Osteoblast (primary cell): ENCODE measurements around the gene FBXO21. TPM values are rescaled to one million over a fixed set of nuclear protein-coding genes. Genes with fewer than 3 reads are reported as not detected.
"Not testable (repeated sequence)": the region's sequence is repeated elsewhere in the genome, so short reads cannot be mapped to it uniquely, and the experiment has no call there.

Experiments used
- DNase-seq: peaks from one replicate; pipeline ENCODE4 v3.0.0; 2011; ENCODE audit warnings: low spot score, mixed read lengths; ENCODE audit not compliant: insufficient read length; ENCODE audit errors: missing footprints
- H2AFZ ChIP-seq: 2 replicates; pipeline ENCODE4 v1.6.0; 2011; ENCODE audit warnings: mild to moderate bottlenecking, low read length
- H3K27ac ChIP-seq: 2 replicates; pipeline ENCODE4 v1.5.1; 2011; ENCODE audit warnings: mild to moderate bottlenecking, low read depth, low read length, moderate library complexity
- H3K27me3 ChIP-seq: 2 replicates; pipeline ENCODE4 v1.6.0; 2012; ENCODE audit warnings: mild to moderate bottlenecking, control low read depth, inconsistent platforms, low read length, moderate library complexity; ENCODE audit not compliant: insufficient read depth
- H3K36me3 ChIP-seq: 2 replicates; pipeline ENCODE4 v1.5.1; 2011; ENCODE audit warnings: mild to moderate bottlenecking, low read length, control low read depth, moderate library complexity; ENCODE audit not compliant: insufficient read depth
- H3K4me1 ChIP-seq: 2 replicates; pipeline ENCODE4 v1.5.1; 2011; ENCODE audit warnings: mild to moderate bottlenecking, low read length, control low read depth, moderate library complexity; ENCODE audit not compliant: insufficient read depth
- H3K4me2 ChIP-seq: 2 replicates; pipeline ENCODE4 v1.6.0; 2011; ENCODE audit warnings: mild to moderate bottlenecking, low read length; ENCODE audit not compliant: insufficient read depth
- H3K4me3 ChIP-seq: fragments of 200-600 bp; sonication (generic); 3 replicates; pipeline ENCODE4 v1.5.1; 2012; ENCODE audit warnings: mild to moderate bottlenecking, low read length, inconsistent platforms; ENCODE audit not compliant: insufficient read depth
- H3K79me2 ChIP-seq: 2 replicates; pipeline ENCODE4 v1.6.0; 2012; ENCODE audit warnings: mild to moderate bottlenecking, low read length, control low read depth, inconsistent platforms; ENCODE audit not compliant: insufficient read depth
- H3K9me3 ChIP-seq: 2 replicates; pipeline ENCODE4 v1.5.1; 2011; ENCODE audit warnings: low read depth, low read length, control low read depth
- H4K20me1 ChIP-seq: 2 replicates; pipeline ENCODE4 v1.6.0; 2012; ENCODE audit warnings: mild to moderate bottlenecking, low read length, control low read depth; ENCODE audit not compliant: insufficient read depth
- total RNA-seq: library from RNA; depleted of rRNA; stranded (reverse); fragments of >200 nt; gene quantifications from 2 replicates; pipeline ENCODE4 v1.2.3, GENCODE V29; 2012
- TF ChIP-seq, protein P1 (sequence below): IDR thresholded peaks from 2 replicates; pipeline ENCODE4 v1.5.1; 2011; ENCODE audit warnings: mild to moderate bottlenecking, low read depth, low read length, moderate library complexity; ENCODE audit errors: extremely low read depth

FBXO21 gene
- total RNA-seq, 1 donor, result 81.1 TPM

DNA sequence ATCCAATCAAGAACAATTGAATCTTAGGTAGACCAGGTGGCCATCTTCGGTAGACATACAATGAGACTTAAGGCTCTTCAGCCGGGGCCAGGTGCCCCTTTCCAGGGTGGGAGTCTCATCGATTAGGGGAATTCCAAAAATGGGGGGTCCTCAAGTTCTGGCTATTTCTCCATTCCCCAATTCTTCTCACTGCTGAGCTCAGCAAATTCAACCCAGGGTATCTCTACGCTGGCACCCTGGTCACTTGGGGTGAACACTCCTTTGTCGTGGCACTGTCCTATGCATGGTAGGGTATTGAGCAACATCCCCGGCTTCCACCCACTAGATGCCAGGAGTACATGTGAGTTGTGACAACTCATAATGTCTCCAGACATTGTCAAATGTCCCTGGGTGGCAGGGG lies 34.9 kb upstream of the FBXO21 start:
- no peaks in the 10 kb centered on the region for H3K36me3 ChIP-seq
- H3K79me2 ChIP-seq, result no peaks in the 10 kb centered on the region
- DNase-seq, result no peak
- H3K27ac ChIP-seq, result no peak overlapping the region
- H3K4me2 ChIP-seq, result no peak overlapping the region
- H2AFZ ChIP-seq, result no peak overlapping the region
- TF ChIP-seq, protein P1, sequence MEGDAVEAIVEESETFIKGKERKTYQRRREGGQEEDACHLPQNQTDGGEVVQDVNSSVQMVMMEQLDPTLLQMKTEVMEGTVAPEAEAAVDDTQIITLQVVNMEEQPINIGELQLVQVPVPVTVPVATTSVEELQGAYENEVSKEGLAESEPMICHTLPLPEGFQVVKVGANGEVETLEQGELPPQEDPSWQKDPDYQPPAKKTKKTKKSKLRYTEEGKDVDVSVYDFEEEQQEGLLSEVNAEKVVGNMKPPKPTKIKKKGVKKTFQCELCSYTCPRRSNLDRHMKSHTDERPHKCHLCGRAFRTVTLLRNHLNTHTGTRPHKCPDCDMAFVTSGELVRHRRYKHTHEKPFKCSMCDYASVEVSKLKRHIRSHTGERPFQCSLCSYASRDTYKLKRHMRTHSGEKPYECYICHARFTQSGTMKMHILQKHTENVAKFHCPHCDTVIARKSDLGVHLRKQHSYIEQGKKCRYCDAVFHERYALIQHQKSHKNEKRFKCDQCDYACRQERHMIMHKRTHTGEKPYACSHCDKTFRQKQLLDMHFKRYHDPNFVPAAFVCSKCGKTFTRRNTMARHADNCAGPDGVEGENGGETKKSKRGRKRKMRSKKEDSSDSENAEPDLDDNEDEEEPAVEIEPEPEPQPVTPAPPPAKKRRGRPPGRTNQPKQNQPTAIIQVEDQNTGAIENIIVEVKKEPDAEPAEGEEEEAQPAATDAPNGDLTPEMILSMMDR, result no peak
- no peaks in the 10 kb centered on the region for H3K27me3 ChIP-seq
- no peaks in the 10 kb centered on the region for H3K9me3 ChIP-seq
- no peak overlapping the region for H3K4me3 ChIP-seq
- no peaks in the 10 kb centered on the region for H4K20me1 ChIP-seq
- H3K4me1 ChIP-seq, result no peaks in the 10 kb centered on the region

DNA sequence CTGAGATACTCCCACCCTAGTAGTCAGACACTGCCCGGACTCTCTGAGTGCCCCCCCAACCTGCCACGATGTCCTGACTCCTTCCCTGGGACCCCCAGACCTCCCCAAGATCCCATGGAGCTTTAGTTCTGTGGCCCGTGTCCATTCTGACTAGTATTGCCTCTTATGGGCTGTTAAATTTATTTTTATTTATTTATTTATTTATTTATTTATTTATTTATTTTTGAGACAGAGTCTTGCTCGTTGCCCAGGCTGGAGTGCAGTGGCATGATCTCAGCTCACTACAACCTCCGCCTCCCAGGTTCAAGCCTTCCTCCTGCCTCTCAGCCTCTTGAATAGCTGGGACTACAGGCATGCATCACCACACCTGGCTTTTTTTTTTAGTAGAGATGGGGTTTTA lies 30.7 kb upstream of the FBXO21 start:
- H4K20me1 ChIP-seq, H3K4me2 ChIP-seq, H3K79me2 ChIP-seq, H3K27me3 ChIP-seq, H3K36me3 ChIP-seq, DNase-seq, H2AFZ ChIP-seq, H3K27ac ChIP-seq, H3K4me3 ChIP-seq, H3K4me1 ChIP-seq, H3K9me3 ChIP-seq: not testable (repeated sequence)

DNA sequence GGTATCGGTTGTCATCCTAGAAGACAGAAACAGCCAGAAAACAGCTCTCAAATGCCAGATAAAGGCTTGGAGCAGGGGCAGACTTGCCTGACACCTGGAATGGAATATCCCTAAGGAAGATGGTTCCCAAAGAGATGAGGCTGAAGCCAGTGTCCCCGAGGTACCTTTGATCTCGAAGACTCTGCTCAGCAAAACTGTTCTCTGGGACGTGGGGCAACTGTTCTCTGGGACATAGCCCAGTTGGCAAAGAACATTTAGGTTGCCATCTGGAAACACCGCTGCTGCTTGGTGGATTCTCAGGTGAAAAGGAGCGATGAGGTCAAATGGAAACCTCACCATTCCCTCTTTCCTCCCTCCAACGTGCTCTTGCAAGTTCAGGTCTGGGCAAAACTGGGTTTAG lies 27.9 kb upstream of the FBXO21 start:
- Histone ChIP-seq H4K20me1 (no peaks in the 10 kb centered on the region), H3K4me3 (no peak overlapping the region), H2AFZ (no peak overlapping the region), H3K27ac (no peak overlapping the region), H3K4me1 (no peaks in the 10 kb centered on the region), H3K4me2 (no peak overlapping the region), H3K27me3 (no peaks in the 10 kb centered on the region), H3K79me2 (no peaks in the 10 kb centered on the region), H3K9me3 (no peaks in the 10 kb centered on the region), H3K36me3 (no peaks in the 10 kb centered on the region)
- DNase-seq, result no peak
- TF ChIP-seq, protein P1, result no peak

DNA sequence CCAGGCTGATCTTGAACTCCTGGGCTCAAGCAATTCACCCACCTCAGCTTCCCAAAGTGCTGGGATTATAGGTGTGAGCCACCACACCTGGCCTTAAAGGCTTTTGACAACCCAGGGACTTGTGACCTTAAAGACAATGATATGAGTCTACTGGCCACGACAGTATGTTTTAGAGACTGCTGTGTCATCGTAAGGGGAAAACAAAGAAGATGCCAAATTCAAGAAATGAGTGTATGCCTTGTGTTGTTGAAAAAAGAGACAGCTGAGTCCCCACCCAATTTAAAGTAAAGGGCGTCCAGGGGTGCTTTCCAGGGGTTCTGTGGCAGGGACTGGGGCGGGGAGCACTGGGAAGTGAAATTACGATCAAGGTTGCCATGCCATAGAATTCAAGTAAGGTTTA lies 26.4 kb upstream of the FBXO21 start:
- H3K79me2 ChIP-seq, result no peaks in the 10 kb centered on the region
- DNase-seq, result no peak
- no peak overlapping the region for H3K4me2 ChIP-seq
- TF ChIP-seq, protein P1, result no peak
- H3K4me3 ChIP-seq, result no peak overlapping the region
- no peak overlapping the region for H3K27ac ChIP-seq
- H3K27me3 ChIP-seq, result no peaks in the 10 kb centered on the region
- no peaks in the 10 kb centered on the region for H3K9me3 ChIP-seq
- no peaks in the 10 kb centered on the region for H4K20me1 ChIP-seq
- H2AFZ ChIP-seq, result no peak overlapping the region
- H3K4me1 ChIP-seq, result no peaks in the 10 kb centered on the region
- H3K36me3 ChIP-seq, result no peaks in the 10 kb centered on the region

DNA sequence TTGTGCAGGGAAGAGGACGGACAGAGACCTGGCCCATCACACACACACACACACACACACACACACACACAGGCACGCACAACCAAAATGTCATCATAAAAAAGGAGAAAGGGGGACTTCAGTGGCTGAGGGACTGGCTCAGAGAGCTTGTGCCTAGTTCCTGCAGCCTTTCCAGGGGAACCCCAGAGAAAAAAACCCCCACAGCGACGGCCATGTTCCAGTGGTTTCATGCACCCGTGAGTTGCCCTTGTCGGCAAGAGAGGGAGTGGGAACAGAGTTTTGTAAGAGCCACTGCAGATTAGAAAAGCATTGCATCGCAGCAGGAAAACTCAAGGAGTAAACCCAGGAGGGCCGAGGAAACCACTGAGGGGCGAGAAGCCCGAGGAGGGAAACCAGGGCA lies 24.5 kb upstream of the FBXO21 start:
- no peaks in the 10 kb centered on the region for H3K4me1 ChIP-seq
- no peak overlapping the region for H2AFZ ChIP-seq
- TF ChIP-seq, protein P1, result no peak
- no peaks in the 10 kb centered on the region for H4K20me1 ChIP-seq
- no peaks in the 10 kb centered on the region for H3K36me3 ChIP-seq
- no peaks in the 10 kb centered on the region for H3K79me2 ChIP-seq
- no peak overlapping the region for H3K4me2 ChIP-seq
- no peak for DNase-seq
- no peaks in the 10 kb centered on the region for H3K9me3 ChIP-seq
- H3K27ac ChIP-seq, result no peak overlapping the region
- H3K4me3 ChIP-seq, result no peak overlapping the region
- no peaks in the 10 kb centered on the region for H3K27me3 ChIP-seq
